Cardiac muscle cell (in vitro differentiated cells and primary cell): ENCODE data around the gene METTL8. TPM values are rescaled to one million over a fixed set of nuclear protein-coding genes. Genes with fewer than 3 reads are reported as not detected.

ENCODE experiments used
- DNase-seq, 2 donors: peaks; one replicate each; pipeline versions ENCODE4 v3.0.0 to v3.0.0-alpha.2; 2010 to 2017; ENCODE audit warnings: low read depth in 1 of 2, low spot score in 1 of 2
- H3K27ac ChIP-seq: fragments of 200-600 bp; sonication (generic); 2 replicates; pipeline ENCODE4 v1.5.1; 2016
- H3K27me3 ChIP-seq: fragments of 200-600 bp; sonication (generic); 2 replicates; pipeline ENCODE4 v1.6.0; 2016; ENCODE audit warnings: control low read depth
- H3K36me3 ChIP-seq: fragments of 200-600 bp; sonication (generic); 2 replicates; pipeline ENCODE4 v1.5.1; 2016; ENCODE audit warnings: control low read depth
- H3K4me1 ChIP-seq: fragments of 200-600 bp; sonication (generic); 2 replicates; pipeline ENCODE4 v1.8.1; 2017; ENCODE audit warnings: low read depth, mild to moderate bottlenecking, mixed run types
- H3K4me3 ChIP-seq: fragments of 200-600 bp; sonication (generic); 2 replicates; pipeline ENCODE4 v1.5.1; 2016; ENCODE audit warnings: mild to moderate bottlenecking
- H3K9me3 ChIP-seq: fragments of 200-600 bp; sonication (generic); 2 replicates; pipeline ENCODE4 v1.5.1; 2017; ENCODE audit warnings: low read depth, mild to moderate bottlenecking, control low read depth
- polyA plus RNA-seq: library from polyadenylated mRNA; unstranded; fragments of >200 nt; fragmentation: Nextera tagmentation; extraction: Ambion mirVana; gene quantifications from 2 replicates; pipeline ENCODE4 v1.2.1, GENCODE V29; 2016
- total RNA-seq: library from RNA; depleted of rRNA; stranded (reverse); fragments of >200 nt; gene quantifications from 2 replicates; pipeline ENCODE4 v1.2.3, GENCODE V29; 2016
- TF ChIP-seq, protein P1 (sequence below): IDR thresholded peaks from 2 replicates; pipeline ENCODE4 v1.5.1; 2012; ENCODE audit warnings: low read depth, mild to moderate bottlenecking, low read length

Gene METTL8
- total and polyA plus RNA-seq, 2 experiments from 2014 or later: 12.4 to 15.5 TPM

DNA sequence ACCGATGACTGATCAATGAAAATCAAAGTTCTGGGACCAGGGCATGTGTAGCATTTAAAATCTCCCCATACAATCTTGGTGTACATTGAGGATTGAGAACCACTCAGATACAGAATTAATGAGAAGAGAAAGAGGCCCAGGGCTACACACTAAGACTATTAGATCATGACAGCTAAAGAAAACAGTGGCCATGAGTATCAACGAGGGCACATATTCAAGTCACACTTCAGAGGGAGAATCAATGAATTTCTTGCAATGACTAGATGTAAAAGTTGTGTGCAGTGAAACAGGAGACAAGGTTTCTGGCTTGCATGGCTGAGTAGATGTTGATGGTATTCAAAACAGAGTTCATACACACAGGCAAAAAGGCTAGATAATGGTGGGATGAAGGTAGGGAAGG is 29.1 kb downstream of the METTL8 start:
- Histone ChIP-seq H3K36me3 (no peaks in the 10 kb centered on the region), H3K9me3 (no peaks in the 10 kb centered on the region), H3K27me3 (no peaks in the 10 kb centered on the region), H3K4me1 (no peaks in the 10 kb centered on the region), H3K4me3 (no peak overlapping the region), H3K27ac (no peak overlapping the region)
- TF ChIP-seq, protein P1, sequence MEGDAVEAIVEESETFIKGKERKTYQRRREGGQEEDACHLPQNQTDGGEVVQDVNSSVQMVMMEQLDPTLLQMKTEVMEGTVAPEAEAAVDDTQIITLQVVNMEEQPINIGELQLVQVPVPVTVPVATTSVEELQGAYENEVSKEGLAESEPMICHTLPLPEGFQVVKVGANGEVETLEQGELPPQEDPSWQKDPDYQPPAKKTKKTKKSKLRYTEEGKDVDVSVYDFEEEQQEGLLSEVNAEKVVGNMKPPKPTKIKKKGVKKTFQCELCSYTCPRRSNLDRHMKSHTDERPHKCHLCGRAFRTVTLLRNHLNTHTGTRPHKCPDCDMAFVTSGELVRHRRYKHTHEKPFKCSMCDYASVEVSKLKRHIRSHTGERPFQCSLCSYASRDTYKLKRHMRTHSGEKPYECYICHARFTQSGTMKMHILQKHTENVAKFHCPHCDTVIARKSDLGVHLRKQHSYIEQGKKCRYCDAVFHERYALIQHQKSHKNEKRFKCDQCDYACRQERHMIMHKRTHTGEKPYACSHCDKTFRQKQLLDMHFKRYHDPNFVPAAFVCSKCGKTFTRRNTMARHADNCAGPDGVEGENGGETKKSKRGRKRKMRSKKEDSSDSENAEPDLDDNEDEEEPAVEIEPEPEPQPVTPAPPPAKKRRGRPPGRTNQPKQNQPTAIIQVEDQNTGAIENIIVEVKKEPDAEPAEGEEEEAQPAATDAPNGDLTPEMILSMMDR: no peak
- no peak for DNase-seq

DNA sequence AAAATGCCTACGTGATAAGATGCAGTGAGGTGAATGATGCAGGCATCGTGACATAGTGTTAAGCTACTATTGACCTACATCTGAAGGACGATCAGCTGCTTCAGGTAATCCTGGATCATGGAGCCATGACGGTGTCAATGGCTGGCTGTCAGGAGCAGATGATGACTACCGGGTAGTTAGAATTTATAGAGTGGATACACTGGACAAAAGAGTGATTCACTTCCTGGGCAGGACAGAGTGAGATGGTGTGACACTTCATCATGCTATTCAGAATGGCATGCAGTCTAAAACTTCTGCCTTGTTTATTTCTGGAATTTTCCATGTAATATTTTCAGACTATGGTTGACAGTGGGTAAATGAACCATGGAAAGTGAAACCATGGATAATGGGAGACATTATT is 29.5 kb downstream of the METTL8 start:
- TF ChIP-seq, protein P1: no peak
- Histone ChIP-seq H3K4me3 (no peak overlapping the region), H3K36me3 (no peaks in the 10 kb centered on the region), H3K9me3 (no peaks in the 10 kb centered on the region), H3K27me3 (no peaks in the 10 kb centered on the region), H3K27ac (no peak overlapping the region), H3K4me1 (no peaks in the 10 kb centered on the region)
- DNase-seq: peak in 1 of 2 donors; percentile 33

DNA sequence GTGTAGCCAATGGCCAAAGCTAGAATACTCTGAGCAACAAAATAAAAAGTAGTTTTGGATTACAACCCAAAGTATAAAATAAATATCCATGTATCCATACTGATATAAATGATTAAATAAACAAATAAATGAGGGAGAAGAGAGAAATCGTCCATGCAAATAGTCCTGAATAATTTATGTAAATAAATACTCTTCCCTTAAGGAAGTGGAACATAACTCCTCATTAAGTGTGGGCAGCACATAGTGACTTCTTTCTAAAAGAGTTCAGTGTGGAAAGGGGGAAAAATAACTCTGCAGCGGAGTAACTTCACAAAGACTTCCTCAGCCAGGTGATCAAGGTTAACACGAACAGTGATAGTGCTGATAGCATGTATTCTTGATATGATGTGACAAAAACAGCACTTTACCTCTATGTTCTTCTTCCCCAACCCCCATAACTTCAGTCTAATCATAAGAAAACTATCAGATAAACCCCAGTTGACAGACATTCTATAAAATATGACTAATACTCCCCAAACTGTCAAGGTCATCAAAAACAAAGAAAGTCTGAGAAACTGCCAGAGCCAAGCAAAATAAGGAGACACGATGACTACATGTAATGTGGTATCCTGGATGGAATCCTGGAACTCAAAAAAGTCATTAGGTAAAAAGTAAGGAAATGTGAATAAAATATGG is 30.7 kb downstream of the METTL8 start:
- no peak for DNase-seq
- Histone ChIP-seq H3K4me1 (no peaks in the 10 kb centered on the region), H3K4me3 (no peak overlapping the region), H3K27ac (no peak overlapping the region), H3K36me3 (no peaks in the 10 kb centered on the region), H3K9me3 (no peaks in the 10 kb centered on the region), H3K27me3 (no peaks in the 10 kb centered on the region)
- TF ChIP-seq, protein P1: no peak

DNA sequence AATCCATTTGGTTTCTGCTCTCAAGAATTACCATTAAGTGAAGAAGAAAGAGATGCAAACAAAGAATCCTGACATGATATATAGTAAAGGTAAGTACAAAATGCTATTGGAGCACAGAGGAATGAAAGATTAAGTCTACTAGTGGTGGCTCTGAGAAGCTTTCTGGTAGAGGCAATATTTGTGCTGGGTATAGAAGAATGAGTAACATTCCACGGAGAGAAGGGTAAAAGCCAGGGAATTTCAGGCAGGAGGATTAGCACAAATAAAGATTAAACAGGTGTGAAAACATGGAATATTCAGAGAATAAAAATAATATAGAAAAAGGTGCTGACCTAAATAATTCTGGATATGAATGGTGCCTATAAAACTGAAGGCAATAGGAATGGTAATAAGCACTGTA is 31.8 kb downstream of the METTL8 start:
- H3K27ac ChIP-seq: no peak overlapping the region
- H3K4me3 ChIP-seq: no peak overlapping the region
- no peaks in the 10 kb centered on the region for H3K36me3 ChIP-seq
- H3K9me3 ChIP-seq: no peaks in the 10 kb centered on the region
- H3K27me3 ChIP-seq: no peaks in the 10 kb centered on the region
- DNase-seq: no peak
- no peaks in the 10 kb centered on the region for H3K4me1 ChIP-seq
- TF ChIP-seq, protein P1: no peak

DNA sequence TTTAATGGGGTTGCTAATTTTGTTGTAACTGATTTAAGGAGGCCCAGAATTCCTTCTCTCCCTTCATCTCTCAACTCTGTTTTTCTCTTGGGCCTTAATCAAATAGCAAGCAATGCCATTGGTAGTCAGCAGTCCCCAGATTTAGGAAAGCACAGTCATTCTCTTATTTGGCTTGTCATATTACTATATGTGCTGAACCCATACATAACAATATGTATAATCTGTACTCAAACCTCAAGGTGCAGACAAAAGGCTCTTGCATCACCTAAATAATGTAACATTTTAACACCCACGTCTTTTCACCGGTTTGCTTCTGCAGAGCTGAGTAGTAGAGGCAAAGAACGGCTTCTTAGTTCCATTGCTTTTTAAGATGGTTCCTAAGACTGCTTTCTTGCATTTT is 33.4 kb downstream of the METTL8 start:
- H3K36me3 ChIP-seq: no peaks in the 10 kb centered on the region
- TF ChIP-seq, protein P1: no peak
- no peaks in the 10 kb centered on the region for H3K9me3 ChIP-seq
- no peaks in the 10 kb centered on the region for H3K4me1 ChIP-seq
- no peak overlapping the region for H3K27ac ChIP-seq
- no peak for DNase-seq
- no peaks in the 10 kb centered on the region for H3K27me3 ChIP-seq
- H3K4me3 ChIP-seq: no peak overlapping the region

DNA sequence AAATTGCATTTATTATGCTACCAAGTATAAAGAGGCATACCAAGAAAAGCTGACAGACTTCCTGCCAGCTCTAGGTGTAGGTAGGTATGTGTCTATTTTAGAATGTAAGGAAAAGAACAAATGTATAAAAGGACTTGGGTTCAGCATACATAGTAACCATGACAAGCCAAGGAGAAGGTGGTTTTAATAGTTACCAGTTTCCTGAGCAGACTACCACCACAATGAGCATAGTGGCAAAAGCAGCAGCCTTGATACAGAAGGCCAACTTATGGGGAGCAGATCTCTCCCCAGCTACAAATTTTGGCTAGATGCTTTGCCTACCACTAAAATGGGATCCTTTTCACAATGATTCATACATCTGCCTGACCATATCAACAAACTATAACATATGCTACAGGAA is 34.5 kb downstream of the METTL8 start:
- TF ChIP-seq, protein P1: no peak
- Histone ChIP-seq H3K9me3 (no peaks in the 10 kb centered on the region), H3K27me3 (no peaks in the 10 kb centered on the region), H3K4me3 (no peak overlapping the region), H3K27ac (no peak overlapping the region), H3K36me3 (no peaks in the 10 kb centered on the region), H3K4me1 (peaks cover 3% of the 10 kb centered on the region)
- DNase-seq: no peak
